ENCODE measurements around the gene RLIM.

DNA sequence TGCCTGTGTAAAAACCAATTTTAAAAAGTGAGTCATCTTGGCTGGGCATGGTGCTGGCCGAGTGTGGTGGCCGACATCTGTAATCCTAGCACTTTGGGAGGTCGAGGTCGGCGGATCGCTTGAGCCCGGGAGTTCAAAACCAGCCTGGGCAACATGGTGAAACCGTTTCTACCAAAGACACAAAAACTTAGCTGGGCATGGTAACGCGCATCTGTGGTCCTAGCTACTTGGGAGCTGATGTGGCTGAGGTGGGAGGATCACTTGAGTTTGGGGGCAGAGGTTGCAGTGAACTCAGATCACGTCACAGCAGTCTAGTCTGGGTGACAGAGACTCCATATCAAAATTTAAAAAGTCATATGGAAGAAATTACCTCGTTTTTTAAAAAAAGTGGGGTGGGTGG, 7.6 kb downstream of the RLIM start:
- TF ChIP-seq CTCF (IDR thresholded peaks at IDR 0.05), result no peak
- no peak for TF ChIP-seq EZH2phosphoT487 (IDR thresholded peaks at IDR 0.05)
- no peak for TF ChIP-seq EZH2 (IDR thresholded peaks at IDR 0.05)
